ENCODE data around the gene IPO4.
"Not testable (repeated sequence)": the region's sequence is repeated elsewhere in the genome, so short reads cannot be mapped to it uniquely, and the experiment has no call there.

Gene IPO4

DNA sequence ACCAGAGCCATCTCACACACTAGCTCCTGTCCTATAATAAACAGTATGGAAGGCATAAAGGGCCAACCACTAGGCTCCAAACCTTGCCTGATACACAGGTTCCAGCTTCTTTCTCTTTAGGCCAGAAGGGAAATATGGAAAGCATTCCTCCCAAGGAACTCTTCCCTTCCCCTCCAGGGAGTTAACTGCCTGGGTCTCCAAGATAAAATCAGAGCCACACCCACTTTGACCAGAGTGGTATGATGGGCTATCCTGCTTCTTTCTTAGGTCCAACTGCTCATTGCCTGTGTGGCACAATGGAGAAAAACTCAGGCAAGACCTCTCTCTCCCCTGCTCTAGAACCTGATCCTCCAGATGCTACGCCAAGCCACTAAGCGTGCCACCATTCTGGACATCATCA, 19.0 kb upstream of the IPO4 start:
- Histone ChIP-seq H3K4me1 (ENCODE audit: insufficient read depth, poor library complexity, severe bottlenecking) (no peaks in the 10 kb centered on the region), H3K27me3 (ENCODE audit: insufficient read depth, poor library complexity, severe bottlenecking) (no peaks in the 10 kb centered on the region), H3K27ac (ENCODE audit: poor library complexity, severe bottlenecking) (no peak overlapping the region), H3K9me3 (ENCODE audit: severe bottlenecking) (no peaks in the 10 kb centered on the region), H3K36me3 (ENCODE audit: low read depth) (peaks cover 74% of the 10 kb centered on the region), H3K4me3 (ENCODE audit: severe bottlenecking) (no peak overlapping the region)
- TF ChIP-seq, protein P1, sequence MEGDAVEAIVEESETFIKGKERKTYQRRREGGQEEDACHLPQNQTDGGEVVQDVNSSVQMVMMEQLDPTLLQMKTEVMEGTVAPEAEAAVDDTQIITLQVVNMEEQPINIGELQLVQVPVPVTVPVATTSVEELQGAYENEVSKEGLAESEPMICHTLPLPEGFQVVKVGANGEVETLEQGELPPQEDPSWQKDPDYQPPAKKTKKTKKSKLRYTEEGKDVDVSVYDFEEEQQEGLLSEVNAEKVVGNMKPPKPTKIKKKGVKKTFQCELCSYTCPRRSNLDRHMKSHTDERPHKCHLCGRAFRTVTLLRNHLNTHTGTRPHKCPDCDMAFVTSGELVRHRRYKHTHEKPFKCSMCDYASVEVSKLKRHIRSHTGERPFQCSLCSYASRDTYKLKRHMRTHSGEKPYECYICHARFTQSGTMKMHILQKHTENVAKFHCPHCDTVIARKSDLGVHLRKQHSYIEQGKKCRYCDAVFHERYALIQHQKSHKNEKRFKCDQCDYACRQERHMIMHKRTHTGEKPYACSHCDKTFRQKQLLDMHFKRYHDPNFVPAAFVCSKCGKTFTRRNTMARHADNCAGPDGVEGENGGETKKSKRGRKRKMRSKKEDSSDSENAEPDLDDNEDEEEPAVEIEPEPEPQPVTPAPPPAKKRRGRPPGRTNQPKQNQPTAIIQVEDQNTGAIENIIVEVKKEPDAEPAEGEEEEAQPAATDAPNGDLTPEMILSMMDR (IDR thresholded peaks at IDR 0.05; ENCODE audit: poor library complexity, severe bottlenecking) = no peak
- DNase-seq (ENCODE audit: low spot score) = no peak
- no peak for ATAC-seq (ENCODE audit: low read depth)

DNA sequence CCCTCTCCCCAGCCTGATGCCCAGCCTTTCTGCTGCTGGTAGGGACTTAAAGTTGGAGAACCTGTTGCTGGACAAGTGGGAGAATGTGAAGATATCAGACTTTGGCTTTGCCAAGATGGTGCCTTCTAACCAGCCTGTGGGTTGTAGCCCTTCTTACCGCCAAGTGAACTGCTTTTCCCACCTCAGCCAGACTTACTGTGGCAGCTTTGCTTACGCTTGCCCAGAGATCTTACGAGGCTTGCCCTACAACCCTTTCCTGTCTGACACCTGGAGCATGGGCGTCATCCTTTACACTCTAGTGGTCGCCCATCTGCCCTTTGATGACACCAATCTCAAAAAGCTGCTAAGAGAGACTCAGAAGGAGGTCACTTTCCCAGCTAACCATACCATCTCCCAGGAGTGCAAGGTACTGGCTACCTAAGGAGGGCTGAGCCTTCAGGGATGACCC, 18.5 kb upstream of the IPO4 start:
- Histone ChIP-seq H3K4me3 (ENCODE audit: severe bottlenecking) (no peak overlapping the region), H3K27me3 (ENCODE audit: insufficient read depth, poor library complexity, severe bottlenecking) (no peaks in the 10 kb centered on the region), H3K27ac (ENCODE audit: poor library complexity, severe bottlenecking) (no peak overlapping the region), H3K9me3 (ENCODE audit: severe bottlenecking) (no peaks in the 10 kb centered on the region), H3K36me3 (ENCODE audit: low read depth) (peaks cover 79% of the 10 kb centered on the region), H3K4me1 (ENCODE audit: insufficient read depth, poor library complexity, severe bottlenecking) (no peaks in the 10 kb centered on the region)
- DNase-seq (ENCODE audit: low spot score) (no peak), ATAC-seq (ENCODE audit: low read depth) (no peak)
- TF ChIP-seq, protein P1 (IDR thresholded peaks at IDR 0.05; ENCODE audit: poor library complexity, severe bottlenecking) = no peak

DNA sequence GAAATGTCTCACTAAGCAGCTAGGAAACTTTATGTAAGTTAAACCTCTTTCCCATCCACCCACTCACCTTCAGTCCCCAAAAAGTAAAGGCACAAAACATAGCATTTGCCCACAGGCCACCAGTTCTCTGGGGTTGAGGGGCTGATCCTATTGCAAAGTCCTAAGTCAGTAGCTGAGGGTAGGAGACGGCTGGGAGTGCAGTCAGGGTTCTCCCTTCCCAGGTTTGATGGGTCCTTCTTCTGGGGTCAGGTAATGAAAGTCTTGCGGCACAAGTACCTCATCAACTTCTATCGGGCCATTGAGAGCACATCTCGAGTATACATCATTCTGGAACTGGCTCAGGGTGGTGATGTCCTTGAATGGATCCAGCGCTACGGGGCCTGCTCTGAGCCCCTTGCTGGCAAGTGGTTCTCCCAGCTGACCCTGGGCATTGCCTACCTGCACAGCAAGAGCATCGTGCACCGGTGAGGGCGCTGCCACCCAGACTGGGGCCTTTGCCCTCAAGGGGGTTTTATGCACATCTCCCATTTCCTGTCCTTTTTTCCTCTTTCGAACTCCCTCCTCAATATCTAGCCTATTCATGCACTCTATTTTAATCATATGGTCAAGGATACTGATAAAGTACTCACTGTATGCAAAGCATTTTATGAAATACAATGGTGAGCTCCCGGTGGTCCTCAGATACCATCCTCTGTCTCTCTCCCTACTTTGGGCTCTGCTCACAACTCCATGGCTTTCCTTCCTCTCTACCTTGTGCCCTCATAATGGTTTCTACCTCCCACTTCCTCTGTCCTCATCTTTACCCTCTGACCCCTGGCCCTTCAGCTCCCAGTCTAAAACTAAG, 17.9 kb upstream of the IPO4 start:
- peaks cover 81% of the 10 kb centered on the region for H3K36me3 ChIP-seq (ENCODE audit: low read depth)

DNA sequence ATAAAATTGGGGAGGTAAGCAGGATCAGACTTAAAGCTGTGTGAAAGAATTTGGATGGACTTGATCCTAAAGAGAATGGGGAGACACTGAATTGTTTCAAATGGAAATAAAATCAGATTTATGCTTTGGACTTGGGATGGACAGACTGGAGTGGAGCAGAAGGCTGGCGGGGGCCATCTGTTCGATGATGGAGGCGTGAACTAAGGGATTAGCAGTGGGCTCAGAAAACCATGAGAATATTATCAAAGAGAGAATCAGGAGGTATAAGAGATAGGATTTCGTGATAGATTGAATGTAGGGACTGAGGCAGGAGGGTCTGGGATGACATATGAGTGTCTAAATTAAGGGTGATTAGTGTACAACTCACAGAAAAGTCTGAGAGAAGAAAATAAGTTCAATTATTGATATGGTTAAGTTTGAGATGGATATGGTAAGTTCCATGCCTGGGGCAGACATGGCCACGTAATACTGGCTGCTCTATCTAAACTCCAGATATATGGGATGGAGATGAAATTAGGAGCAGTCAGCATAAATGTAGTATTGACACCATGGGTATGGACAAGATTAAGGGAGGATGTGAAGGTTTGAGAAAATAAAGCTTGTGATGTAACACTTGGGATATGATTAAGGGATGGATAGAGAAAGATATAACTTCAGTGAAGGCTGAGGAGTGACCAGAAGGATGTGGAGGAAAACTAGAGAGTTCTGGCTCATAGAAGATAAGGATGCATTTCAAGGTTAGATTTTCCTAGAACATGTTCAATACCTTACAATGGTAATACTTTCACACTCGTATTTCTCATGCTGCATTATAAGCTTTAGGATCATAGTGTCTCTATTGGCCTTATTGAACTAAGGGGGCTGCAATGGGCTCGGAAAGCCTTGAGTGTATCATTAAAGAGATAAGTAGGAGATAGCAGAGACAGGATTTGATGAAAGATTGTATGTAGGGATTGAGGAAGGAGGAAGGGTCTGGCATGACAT, 15.8 kb upstream of the IPO4 start:
- Histone ChIP-seq H3K9me3 (ENCODE audit: severe bottlenecking) (no peaks in the 10 kb centered on the region), H3K4me3 (ENCODE audit: severe bottlenecking) (no peak overlapping the region), H3K27me3 (ENCODE audit: insufficient read depth, poor library complexity, severe bottlenecking) (no peaks in the 10 kb centered on the region), H3K27ac (ENCODE audit: poor library complexity, severe bottlenecking) (no peak overlapping the region), H3K4me1 (ENCODE audit: insufficient read depth, poor library complexity, severe bottlenecking) (no peaks in the 10 kb centered on the region), H3K36me3 (ENCODE audit: low read depth) (peaks cover 75% of the 10 kb centered on the region)
- TF ChIP-seq, protein P1 (IDR thresholded peaks at IDR 0.05; ENCODE audit: poor library complexity, severe bottlenecking) = no peak
- DNase-seq (ENCODE audit: low spot score) = no peak
- ATAC-seq (ENCODE audit: low read depth) = peak; percentile 31; the same call in 2 of the 3 replicates

More for the DNA sequence above, 17.9 kb upstream of the IPO4 start:
- no peak overlapping the region for H3K27ac ChIP-seq (ENCODE audit: poor library complexity, severe bottlenecking)
- no peak for ATAC-seq (ENCODE audit: low read depth)
- H3K9me3 ChIP-seq (ENCODE audit: severe bottlenecking) = no peaks in the 10 kb centered on the region
- TF ChIP-seq, protein P1 (IDR thresholded peaks at IDR 0.05; ENCODE audit: poor library complexity, severe bottlenecking) = no peak
- no peak for DNase-seq (ENCODE audit: low spot score)
- no peak overlapping the region for H3K4me3 ChIP-seq (ENCODE audit: severe bottlenecking)
- H3K4me1 ChIP-seq (ENCODE audit: insufficient read depth, poor library complexity, severe bottlenecking) = no peaks in the 10 kb centered on the region
- no peaks in the 10 kb centered on the region for H3K27me3 ChIP-seq (ENCODE audit: insufficient read depth, poor library complexity, severe bottlenecking)

DNA sequence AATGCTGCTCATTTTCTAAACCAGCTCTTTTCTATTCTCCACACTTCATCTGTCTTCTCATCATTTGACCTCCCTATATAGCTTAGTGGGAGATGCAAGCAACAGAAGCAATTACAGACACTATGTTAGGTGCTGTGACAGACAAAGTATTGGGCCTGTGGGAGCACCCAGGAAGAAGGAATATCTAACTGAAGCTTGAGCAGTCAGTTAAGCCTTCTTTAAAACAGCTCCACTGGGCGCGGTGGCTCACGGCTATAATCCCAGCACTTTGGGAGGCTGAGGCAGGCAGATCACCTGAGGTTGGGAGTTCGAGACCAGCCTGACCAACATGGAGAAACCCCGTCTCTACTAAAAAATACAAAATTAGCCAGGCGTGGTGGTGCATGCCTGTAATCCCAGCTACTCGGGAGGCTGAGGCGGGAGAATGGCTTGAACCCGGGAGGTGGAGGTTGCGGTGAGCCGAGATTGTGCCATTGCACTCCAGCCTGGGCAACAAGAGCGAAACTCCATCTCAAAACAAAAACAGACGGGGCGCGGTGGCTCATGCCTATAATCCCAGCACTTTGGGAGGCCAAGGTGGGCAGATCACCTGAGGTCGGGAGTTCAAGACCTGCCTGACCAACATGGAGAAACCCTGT, 14.8 kb upstream of the IPO4 start:
- H3K27me3 ChIP-seq (ENCODE audit: insufficient read depth, poor library complexity, severe bottlenecking); H3K4me3 ChIP-seq (ENCODE audit: severe bottlenecking); H3K27ac ChIP-seq (ENCODE audit: poor library complexity, severe bottlenecking); ATAC-seq (ENCODE audit: low read depth); H3K4me1 ChIP-seq (ENCODE audit: insufficient read depth, poor library complexity, severe bottlenecking); DNase-seq (ENCODE audit: low spot score); H3K9me3 ChIP-seq (ENCODE audit: severe bottlenecking): not testable (repeated sequence)
- peaks cover 70% of the 10 kb centered on the region for H3K36me3 ChIP-seq (ENCODE audit: low read depth)

DNA sequence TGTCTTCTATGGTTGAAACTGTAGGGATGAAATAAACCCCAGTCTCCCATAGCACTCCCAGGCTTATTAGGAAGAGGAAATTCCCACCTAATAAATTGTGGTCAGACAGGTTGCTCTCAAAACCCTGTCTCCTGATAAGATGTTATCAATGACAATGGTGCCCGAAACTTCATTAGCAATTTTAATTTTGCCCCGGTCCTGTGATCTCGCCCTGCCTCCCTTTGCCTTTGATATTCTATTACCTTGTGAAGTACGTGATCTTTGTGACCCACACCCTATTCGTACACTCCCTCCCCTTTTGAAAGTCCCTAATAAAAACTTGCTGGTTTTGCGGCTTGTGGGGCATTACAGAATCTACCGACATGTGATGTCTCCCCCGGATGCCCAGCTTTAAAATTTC, 13.9 kb upstream of the IPO4 start:
- H3K4me1 ChIP-seq (ENCODE audit: insufficient read depth, poor library complexity, severe bottlenecking); DNase-seq (ENCODE audit: low spot score); H3K27me3 ChIP-seq (ENCODE audit: insufficient read depth, poor library complexity, severe bottlenecking); H3K27ac ChIP-seq (ENCODE audit: poor library complexity, severe bottlenecking); H3K9me3 ChIP-seq (ENCODE audit: severe bottlenecking); H3K4me3 ChIP-seq (ENCODE audit: severe bottlenecking); ATAC-seq (ENCODE audit: low read depth): not testable (repeated sequence)
- peaks cover 61% of the 10 kb centered on the region for H3K36me3 ChIP-seq (ENCODE audit: low read depth)

All from RWPE2 (cell line).